Measurements from ENCODE around the gene LRP1. TPM values are rescaled to one million over a fixed set of nuclear protein-coding genes. Genes with fewer than 3 reads are reported as not detected.

Gene LRP1
- total RNA-seq, 1 donor from 2014 or later, result 24.5 TPM

GRCh38 chr12:57239587-57240065 is 111.3 kb downstream of the LRP1 start:
- peaks cover 6% of the 10 kb centered on the region for H3K27me3 ChIP-seq (ENCODE audit: control insufficient read depth, insufficient read depth, low read length)
- H3K36me3 ChIP-seq (ENCODE audit: control insufficient read depth, insufficient read depth, low read length), result peaks cover 4% of the 10 kb centered on the region
- peak overlapping the region; percentile 55 for H3K4me3 ChIP-seq (ENCODE audit: low read depth, low read length)
- TF ChIP-seq CTCF (IDR thresholded peaks at IDR 0.05; ENCODE audit: insufficient read depth, low read length, severe bottlenecking), result no peak
- FAIRE-seq (no peak), DNase-seq (ENCODE audit: low read depth) (no peak)

- peak; percentile 49 for DNase-seq (ENCODE audit: low read depth)
- Histone ChIP-seq H3K4me3 (ENCODE audit: low read depth, low read length) (peak overlapping the region; percentile 55), H3K27me3 (ENCODE audit: control insufficient read depth, insufficient read depth, low read length) (peaks cover 6% of the 10 kb centered on the region), H3K36me3 (ENCODE audit: control insufficient read depth, insufficient read depth, low read length) (peaks cover 1% of the 10 kb centered on the region)
- FAIRE-seq, result no peak
- no peak for TF ChIP-seq CTCF (IDR thresholded peaks at IDR 0.05; ENCODE audit: insufficient read depth, low read length, severe bottlenecking)
Observed at GRCh38 chr12:57240066-57240921, 112.0 kb downstream of the LRP1 start.

GRCh38 chr12:57240926-57241401 is 112.7 kb downstream of the LRP1 start:
- H3K27me3 ChIP-seq (ENCODE audit: control insufficient read depth, insufficient read depth, low read length), result peaks cover 6% of the 10 kb centered on the region
- no peak for DNase-seq (ENCODE audit: low read depth)
- H3K4me3 ChIP-seq (ENCODE audit: low read depth, low read length), result peak overlapping the region; percentile 55
- FAIRE-seq, result no peak
- H3K36me3 ChIP-seq (ENCODE audit: control insufficient read depth, insufficient read depth, low read length), result no peaks in the 10 kb centered on the region
- no peak for TF ChIP-seq CTCF (IDR thresholded peaks at IDR 0.05; ENCODE audit: insufficient read depth, low read length, severe bottlenecking)

GRCh38 chr12:57241402-57242310 is 113.4 kb downstream of the LRP1 start:
- Histone ChIP-seq H3K4me3 (ENCODE audit: low read depth, low read length) (no peak overlapping the region), H3K36me3 (ENCODE audit: control insufficient read depth, insufficient read depth, low read length) (no peaks in the 10 kb centered on the region), H3K27me3 (ENCODE audit: control insufficient read depth, insufficient read depth, low read length) (peaks cover 6% of the 10 kb centered on the region)
- DNase-seq (ENCODE audit: low read depth) (no peak), FAIRE-seq (no peak)
- TF ChIP-seq CTCF (IDR thresholded peaks at IDR 0.05; ENCODE audit: insufficient read depth, low read length, severe bottlenecking), result no peak

GRCh38 chr12:57242329-57242690 is 114.0 kb downstream of the LRP1 start:
- Histone ChIP-seq H3K27me3 (ENCODE audit: control insufficient read depth, insufficient read depth, low read length) (peaks cover 6% of the 10 kb centered on the region), H3K4me3 (ENCODE audit: low read depth, low read length) (no peak overlapping the region), H3K36me3 (ENCODE audit: control insufficient read depth, insufficient read depth, low read length) (no peaks in the 10 kb centered on the region)
- no peak for DNase-seq (ENCODE audit: low read depth)
- no peak for TF ChIP-seq CTCF (IDR thresholded peaks at IDR 0.05; ENCODE audit: insufficient read depth, low read length, severe bottlenecking)
- FAIRE-seq, result no peak

Measured in bronchial epithelial cell (primary cell).